Fibroblast of peridontal ligament (primary cell): Measurements from ENCODE around the gene FAM219A.

ENCODE experiments used
- DNase-seq: peaks from one replicate; pipeline ENCODE4 v3.0.0-alpha.2; 2010; ENCODE audit errors: extremely low read depth

The FAM219A gene

DNA sequence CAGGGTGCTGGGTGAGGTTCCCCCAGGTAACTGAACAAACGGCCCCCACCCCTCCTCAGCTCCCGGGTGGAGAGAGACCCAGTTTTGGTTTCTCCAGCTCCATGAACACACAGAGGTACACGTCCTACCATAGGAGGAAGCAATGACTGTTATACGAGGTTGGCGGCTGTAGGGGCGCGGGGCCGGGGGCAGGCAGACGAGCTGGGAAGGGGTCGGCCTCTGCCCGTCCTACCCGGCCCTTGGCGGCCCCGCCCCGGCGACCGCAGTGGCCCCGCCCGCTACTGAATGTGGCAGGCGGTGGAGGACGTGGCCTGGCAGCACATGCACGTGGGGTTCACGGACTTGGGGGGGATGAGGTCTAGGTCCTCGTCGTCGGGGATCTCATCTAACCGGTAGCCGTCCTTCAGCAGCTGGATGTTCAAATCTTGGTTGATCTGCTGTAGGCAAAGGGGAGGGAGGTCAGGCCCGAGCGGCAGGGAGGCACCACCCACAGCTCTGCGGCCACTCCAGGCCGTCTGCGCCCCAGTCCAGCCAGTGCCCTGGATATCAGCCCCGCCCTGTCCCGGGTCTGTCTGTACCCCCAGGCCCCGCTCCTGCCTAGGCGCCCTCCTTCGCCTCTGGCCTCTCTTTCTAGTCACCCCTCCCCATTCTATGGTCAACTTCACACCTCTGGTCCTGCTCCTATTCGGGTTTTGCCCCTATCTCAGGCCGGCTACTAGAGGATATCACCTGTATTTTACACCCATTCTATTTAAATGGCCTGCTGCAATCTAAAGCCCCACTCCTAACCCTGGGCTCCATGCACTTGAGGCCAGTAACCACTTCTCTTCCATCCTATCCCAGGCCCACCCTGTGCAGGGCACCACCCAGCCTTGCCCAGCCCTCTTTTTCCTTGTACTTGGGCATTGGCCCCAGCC, 57.4 kb downstream of the FAM219A start:
- DNase-seq = no peak

DNA sequence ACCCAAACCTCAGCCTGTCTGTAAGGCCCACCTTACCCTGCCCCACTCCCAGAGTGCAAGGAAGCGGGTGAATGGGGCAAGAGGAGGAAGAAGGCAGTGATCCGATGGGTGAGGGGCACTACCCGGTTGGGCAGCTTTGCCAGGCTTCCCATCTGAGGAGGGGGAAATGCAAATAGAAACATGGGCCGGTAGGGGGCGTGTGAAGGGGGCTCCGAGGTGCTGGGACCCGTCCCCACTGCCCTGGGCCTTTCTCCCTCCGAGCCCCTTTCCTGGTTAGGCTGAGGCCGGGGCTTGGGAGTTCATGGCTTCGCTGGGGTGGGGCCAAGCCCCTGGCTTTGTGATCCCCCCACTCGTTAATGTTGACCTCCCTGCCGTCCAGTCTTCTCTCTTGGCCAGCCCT, 58.1 kb downstream of the FAM219A start:
- DNase-seq = no peak

GRCh38 chr9:34399729-34400128, 58.6 kb downstream of the FAM219A start:
- no peak for DNase-seq

- no peak for DNase-seq
These were observed 59.5 kb downstream of the FAM219A start for GRCh38 chr9:34398875-34399274.

DNA sequence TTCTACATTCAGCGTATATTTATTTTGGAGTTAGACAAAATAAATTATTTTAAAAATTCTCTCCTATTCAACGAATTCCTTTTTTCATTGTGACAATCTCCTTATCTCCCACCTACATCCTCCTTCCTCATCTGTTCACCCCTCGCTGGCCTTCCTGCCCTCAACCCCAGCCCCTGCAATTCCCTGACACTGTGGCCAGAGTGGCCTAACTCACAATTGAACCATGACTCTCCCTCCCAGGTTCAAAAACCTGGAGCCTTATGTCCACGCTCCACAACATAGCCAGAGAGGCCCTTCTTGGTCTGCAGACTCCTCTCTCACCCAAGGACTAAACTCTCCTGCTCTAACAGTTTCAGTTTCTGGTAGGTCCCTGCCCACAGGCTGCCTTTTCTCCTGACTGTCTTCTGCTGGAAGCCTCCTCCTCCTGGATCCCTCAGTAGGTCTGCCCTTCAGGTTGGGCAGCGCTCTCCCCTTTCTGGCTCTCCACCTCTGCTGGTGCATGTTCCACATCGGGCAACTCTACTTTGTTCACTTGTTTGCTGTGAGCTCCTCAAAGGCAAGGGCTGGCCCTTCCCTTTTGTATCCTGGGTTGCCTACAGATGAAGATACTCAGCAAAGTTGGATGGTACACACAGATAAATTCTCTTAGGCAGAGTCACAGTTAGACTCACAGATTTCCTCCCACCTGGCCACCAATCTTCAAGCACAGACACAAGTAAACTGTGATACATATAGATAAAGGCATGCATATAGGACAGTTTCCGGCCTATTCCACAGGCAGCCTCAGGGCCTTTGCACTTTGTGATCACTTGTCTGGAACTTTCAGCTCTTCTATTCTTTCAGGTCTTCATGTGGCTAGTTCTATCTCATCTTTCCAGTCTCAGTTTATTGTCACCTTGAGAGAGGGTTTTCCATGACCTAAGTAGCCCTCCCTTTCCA, 61.8 kb downstream of the FAM219A start:
- DNase-seq = no peak

- no peak for DNase-seq
These were observed 65.9 kb downstream of the FAM219A start for GRCh38 chr9:34392511-34392910.

- DNase-seq = no peak
These were observed 71.1 kb downstream of the FAM219A start for GRCh38 chr9:34387239-34387638.

GRCh38 chr9:34386656-34387055, 71.7 kb downstream of the FAM219A start:
- no peak for DNase-seq

DNA sequence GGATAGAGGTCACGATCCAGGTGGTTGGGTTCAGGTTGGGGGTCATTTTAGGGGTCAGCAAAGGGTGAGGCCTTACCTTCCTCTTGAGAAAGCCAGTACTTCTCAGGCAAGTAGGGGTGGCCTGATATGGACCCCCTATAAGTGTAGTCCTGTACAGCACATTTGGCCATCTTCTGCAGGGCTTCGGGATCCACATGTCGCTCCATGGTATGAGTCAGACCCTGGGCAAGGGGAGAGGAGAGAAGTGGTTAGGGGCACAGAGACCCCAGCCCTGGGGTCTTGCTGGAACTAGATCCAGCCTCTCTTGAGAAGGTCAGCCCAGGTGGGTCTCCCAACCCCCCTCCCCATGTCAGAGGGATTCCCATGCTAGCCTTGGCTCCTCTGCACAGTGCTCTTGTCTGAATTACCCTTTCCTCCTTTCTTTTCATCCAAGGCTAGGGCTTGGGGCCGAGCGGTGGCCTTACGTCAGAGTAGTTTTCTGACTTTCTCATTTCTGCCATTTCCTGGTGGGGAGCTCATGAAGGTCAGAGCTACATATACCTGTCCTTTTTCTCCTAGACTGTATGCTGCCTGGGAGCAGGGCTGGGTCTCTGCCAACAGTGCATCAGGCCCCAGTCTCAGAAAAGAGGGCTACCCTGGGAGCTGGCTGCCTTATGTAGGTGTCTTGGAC, 72.7 kb downstream of the FAM219A start:
- DNase-seq = no peak

- DNase-seq = peak; percentile 59
These were observed 73.8 kb downstream of the FAM219A start for GRCh38 chr9:34384368-34385165.

DNA sequence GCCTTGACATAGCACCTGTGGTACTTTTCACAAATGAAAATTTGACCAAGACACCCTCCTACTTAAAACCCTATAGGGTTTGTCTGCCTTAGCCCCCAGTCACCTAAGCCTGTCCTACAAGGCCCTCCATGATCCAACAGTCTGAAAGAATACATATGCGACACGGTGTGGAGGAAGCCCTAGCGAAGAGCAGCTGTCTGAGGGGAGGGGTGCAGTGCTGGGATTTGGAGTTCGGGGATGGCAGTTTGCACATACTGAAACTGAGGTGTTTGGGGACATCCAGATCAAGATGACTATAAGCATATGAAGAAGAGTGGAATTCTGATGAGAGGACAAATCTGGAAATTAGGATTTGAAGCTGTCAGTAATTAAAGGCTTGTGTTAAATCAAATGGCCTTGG, 74.5 kb downstream of the FAM219A start:
- DNase-seq = no peak

DNA sequence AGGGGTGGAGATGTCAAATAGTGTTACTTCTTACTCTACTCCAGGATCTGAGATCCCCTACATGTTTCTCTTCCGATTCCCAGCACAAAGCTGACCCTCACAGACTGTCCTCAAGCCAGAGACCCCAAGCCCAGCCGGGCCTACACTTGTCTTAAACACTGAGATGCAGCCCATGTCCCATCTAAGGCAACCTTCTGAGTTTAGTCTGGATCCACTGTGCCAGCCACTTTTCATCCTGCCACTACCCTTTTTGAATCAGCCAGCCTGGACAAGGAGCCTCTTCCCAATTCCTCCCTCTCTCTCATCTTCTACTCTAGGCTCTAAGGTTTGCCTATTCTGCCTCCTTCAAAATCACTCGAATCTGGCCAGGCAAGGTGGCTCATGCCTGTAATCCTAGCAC, 75.5 kb downstream of the FAM219A start:
- no peak for DNase-seq

DNA sequence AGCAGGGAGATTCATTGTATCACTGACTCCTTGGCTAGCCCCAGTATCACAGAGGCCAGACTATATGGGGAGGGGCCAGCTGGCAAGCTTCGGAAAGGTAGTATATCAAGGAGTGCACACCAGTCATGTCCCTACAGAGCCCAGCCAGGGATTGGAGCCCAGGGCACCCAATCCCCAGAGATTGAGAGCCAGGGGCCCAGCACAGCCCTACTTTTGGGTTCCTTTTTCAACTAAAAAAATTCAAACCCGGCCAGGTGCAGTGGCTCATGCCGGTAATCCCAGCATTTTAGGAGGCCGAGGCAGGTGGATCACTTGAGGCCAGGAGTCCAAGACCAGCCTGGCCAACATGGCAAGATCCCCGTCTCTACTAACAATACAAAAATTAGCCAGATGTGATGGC, 76.3 kb downstream of the FAM219A start:
- no peak for DNase-seq

DNA sequence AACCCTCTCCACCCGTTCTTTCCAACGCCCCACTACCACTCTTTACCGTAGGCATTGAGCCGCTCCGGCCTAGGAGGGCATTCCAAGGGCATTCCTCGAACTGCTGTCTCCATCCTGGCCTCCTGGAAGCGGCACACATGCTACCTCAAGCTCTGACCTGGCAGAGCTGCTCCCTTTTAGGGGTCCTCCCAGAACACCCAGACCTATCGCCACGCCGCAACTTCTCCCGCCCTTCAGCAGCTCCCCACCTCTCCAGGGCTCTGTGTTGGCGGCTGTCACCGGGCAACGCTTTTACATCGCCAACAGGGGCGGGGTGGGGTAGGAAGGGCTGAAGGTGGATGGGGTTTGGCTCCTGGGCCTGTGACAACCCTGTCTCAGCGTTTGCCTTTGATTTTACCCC, 77.0 kb downstream of the FAM219A start:
- no peak for DNase-seq

- peak; percentile 56 for DNase-seq
These were observed 77.7 kb downstream of the FAM219A start for GRCh38 chr9:34380511-34381315.

GRCh38 chr9:34380034-34380510, 78.3 kb downstream of the FAM219A start:
- no peak for DNase-seq

DNA sequence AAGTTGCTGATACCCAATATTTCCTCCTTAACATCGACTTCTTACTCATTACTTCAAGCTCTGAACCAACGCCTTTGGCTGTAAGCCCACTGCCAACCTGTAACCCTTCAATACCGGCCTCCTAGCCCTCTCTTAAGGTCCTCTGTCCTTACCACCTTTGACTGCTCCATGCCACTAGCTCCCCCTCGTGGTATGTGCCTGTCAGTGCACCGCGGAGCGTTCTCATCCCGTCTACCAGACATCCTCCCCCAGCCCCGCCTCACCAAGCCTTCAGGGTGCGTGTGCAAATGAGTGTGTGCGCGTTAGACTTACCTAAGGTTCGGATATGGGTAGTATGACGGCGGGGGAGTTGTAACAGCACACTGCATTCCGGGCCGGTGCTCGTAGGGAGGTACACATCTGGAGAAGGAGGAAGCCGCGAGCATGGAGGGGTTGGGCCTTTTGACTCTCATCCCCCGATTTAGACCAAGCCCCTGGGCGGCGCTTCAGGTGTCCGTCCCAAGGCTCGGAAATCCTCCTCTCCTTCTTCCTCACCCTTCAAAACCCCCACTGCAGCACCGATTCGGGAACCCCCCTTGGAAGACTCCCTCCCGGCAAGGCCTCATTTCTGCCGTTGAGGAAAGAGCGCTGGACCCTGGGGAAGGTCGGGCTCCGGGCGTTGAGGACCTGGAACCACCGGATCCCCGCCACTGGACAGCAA, 78.9 kb downstream of the FAM219A start:
- DNase-seq = peak; percentile 79

DNA sequence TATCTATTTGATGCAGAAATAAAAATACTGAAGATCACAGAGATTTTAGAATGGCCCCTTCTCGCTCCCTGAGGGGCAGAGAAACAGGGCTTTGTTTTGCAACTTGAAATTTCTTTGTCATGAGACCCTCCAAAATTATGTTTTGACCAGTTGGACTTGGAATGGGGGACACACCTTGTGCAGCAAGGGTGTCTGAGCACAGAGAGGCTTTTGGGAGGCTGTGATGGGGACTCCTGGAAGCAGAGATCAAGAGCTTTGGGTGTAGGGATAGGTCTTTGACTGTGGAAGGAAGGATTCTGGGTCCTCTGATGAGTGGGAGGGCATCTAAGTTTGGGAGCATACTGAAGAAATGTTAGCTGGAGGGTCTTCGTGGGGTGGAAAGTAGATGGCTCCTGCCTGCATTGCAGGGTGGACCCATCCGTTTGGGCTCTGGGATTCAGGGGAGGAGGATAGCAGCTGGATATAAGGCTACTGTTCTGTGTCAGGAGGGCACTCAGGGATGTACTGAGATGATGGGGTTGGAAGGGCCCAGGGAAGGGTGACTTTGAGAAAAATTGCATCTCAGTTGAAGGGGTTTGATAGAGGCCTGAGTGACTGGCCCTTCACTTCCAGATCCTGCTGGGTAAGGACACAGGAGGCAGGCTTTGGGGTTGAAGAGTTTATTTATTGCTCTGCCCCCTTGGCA, 79.9 kb downstream of the FAM219A start:
- no peak for DNase-seq

DNA sequence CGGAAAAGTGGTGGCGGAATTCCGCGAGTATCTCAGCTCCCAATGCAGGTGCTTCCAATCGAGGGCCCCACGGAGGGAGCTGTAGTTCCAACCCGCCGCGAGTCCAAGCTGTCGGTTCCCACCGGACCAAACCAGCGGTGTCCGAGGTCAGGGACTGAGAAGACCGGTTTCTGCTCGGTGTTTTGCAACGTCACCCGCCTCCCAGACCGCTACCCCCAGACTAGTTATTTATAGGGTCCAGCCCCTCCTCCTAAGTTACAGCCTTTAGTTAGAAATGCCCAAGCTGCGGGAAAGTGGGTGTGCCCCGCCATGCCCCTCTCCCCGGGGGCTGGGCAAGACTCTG, 81.0 kb downstream of the FAM219A start:
- peak; percentile 4 for DNase-seq
